Gastroesophageal sphincter (tissue), 3 donors: Measurements from ENCODE around the gene IL17B.

Experiments used
- CTCF ChIP-seq, 4 experiments: fragments of 200-600 bp in 2 of 4; fragments of 450-650 bp in 2 of 4; sonication (generic) in 1 of 4; IDR thresholded peaks; one replicate each; pipeline ENCODE4 v1.5.1; 2017 to 2019; ENCODE audit warnings: antibody characterized with exemption in 4 of 4, mild to moderate bottlenecking in 2 of 4, moderate library complexity in 2 of 4
- EP300 ChIP-seq: sonication (generic); formaldehyde crosslinking; IDR thresholded peaks from one replicate; pipeline ENCODE4 v1.6.1; 2017; ENCODE audit warnings: antibody characterized with exemption, mild to moderate bottlenecking
- POLR2AphosphoS5 ChIP-seq: sonication (generic); formaldehyde crosslinking; IDR thresholded peaks from one replicate; pipeline ENCODE4 v1.6.1; 2017; ENCODE audit warnings: antibody characterized with exemption

DNA sequence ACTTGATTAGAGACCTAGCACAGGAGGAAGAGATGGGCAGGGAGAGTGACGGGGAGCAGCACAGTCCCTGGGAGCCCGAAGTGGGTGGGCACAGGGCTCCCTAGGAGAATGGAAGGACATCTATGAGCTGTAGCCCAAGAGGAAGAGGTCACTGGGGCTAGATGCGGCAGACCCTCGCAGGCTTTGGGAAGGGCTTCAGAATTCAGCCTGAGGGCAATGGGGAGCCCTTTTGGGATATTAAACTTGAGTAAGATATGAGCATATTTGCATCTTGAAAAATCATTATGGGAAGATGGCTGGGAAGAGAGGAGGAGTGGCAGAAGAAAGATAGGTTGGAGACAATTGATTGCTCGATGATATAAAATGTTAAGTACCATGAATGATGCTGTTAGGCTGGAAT, 48.9 kb upstream of the IL17B start:
- no peak for TF ChIP-seq CTCF (IDR thresholded peaks at IDR 0.05)
- TF ChIP-seq EP300: no peak
- TF ChIP-seq POLR2AphosphoS5: peak; percentile 40
